GM21515 (cell line): ENCODE results near the gene NKAIN4.
"Not testable (repeated sequence)": the region's sequence is repeated elsewhere in the genome, so short reads cannot be mapped to it uniquely, and the experiment has no call there.

Experiments
- ATAC-seq: cut with Tn5 transposase; IDR thresholded peaks from one replicate; pipeline ENCODE4 v1.9.1; 2021; ENCODE audit not compliant: unreplicated experiment

Gene NKAIN4

DNA sequence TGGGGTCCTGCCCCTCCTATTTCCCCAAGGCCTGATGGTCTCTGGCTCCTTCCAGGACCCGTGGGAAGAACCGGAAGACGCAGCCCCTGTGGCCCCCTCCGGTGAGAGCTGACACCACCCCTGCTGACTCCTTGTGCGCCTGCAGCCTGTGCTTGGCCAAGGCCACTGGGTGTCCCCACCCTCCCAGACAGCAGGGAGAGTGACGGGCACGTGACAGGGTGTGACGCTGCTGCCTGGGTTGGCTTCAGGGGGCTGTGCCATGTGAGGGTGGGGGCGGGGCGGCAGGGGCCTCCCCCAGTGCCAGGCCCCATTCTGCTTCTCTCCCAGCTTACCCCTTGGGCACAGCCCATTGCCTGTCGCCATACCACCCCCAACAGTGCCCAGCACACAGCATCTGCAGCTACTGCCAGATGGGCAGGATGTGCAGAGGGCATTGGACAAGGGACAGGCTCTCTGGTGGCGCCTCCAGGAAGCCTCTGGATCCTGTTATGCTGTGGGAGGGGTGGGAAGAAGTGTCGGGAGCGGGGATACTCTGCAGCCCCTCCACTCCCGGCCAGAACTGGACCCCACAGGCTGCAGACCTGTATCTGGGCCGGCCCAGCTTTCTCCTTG, 15.6 kb downstream of the NKAIN4 start:
- ATAC-seq: no peak

DNA sequence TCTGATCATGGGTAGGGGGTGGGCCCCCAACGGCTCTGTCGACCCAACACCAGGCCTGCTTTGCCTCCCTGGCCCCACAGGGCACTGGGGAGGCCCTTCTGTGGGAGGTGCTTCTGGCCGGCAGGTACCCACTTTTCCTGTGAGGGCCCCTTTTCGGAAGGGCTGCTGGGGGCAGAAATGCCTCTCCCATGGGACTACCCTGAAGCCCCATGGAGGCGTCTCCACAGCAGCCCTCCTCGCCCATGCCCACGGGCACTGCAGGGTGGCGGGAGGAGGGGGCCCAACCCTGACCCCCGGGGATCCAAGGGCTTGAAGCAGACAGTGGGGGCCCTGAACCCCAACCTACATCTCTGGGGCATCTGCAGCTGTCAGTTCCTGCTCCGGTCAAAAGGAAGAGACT, 16.2 kb downstream of the NKAIN4 start:
- no peak for ATAC-seq

DNA sequence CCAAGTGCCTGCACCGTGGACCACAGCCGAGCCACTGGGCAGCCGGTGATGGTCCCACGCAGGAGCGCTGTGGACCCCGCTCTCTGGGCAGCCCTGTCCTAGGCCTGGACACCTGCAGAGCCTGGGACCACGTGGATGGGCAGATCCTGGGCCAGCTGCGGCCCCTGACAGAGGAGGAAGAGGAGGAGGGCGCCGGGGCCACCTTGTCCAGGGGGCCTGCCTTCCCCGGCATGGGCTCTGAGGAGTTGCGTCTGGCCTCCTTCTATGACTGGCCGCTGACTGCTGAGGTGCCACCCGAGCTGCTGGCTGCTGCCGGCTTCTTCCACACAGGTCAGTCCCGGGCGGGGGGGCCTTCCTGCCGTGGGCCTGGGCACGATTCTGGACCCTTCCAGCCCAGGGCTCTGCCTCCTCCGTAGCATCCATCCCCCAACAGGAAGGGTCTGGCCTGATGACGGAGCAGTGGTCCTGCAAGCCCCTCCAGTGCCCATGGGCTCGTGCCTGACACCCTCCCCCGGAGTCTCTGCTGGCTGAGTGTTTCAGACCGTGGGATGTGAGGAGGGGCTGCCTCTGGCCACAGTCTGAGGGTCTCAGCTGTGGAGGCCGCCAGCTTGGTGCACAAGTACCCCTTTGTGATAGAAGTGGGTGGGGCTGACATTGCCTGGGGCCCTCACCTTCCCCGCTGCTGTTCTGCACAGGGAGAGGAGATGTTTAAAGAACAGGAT, 18.0 kb downstream of the NKAIN4 start:
- ATAC-seq: no peak

DNA sequence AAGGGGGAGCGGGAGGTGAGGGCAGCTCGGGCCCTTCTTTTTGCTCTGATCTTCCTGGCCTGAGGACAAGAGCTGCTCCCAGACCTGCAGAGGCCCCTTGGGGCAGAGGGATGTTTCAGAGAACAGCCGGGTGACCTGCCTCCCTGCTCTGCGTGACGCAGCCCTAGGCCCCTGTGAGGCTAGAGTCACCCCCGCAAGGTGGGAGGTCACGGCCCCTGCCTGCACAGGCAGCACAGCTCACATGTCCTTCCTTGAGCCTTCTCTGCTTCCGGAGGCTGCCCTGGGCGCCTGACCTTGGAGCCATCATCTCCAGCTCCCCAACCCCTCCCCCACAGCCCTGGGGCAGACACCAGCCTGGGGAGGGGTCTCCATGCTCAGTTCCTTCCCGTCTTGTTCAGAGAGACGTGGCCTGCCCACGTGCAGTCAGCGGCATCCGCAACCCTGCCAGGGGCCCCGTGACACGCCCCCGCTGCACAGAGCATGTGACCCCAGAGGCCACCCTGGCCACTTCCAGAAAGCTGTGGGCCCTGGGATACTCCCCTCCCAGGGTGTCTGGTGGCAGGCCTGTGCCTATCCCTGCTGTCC, 18.8 kb downstream of the NKAIN4 start, which contains the start of gene BIRC7:
Gene BIRC7, plus strand, starts transcription at position 507 of the 585 bp plus-strand sequence. CDS start 192 bp downstream, outside the sequence.
- no peak for ATAC-seq

DNA sequence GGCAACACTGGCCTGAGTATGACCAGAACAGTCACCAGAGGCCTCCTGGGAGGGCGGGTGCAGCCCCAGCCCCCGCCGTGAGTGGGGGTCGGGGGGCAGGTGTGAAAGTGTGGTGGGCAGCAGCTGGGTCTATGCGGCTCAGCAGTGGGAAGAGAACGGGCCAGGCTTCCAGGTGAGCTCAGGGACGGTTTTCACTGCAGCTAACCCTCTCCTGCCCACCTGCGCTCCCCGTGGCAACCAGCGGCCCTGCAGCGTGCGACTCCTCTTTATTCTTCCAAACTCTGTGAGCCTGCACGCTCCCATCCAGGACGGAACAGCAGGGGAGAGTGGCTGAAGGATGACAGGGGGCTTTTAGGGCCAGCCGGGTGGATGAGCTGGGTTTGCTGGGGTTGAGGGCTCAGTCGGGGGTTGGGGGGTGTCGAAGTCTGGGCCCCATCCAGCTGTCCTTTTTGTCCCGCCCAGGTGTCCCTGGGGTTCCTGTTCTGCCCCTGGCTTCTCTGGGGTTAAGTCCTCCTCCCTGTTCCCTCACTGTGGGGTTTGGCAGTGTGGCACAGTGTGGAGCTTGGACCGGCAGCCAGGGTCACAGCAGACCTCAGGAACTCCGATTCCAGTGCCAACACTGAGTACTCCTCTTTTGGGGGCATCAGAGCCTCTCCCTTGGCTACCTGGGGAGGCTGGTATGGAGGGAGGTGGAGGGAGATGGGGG, 19.4 kb downstream of the NKAIN4 start:
- ATAC-seq: no peak

DNA sequence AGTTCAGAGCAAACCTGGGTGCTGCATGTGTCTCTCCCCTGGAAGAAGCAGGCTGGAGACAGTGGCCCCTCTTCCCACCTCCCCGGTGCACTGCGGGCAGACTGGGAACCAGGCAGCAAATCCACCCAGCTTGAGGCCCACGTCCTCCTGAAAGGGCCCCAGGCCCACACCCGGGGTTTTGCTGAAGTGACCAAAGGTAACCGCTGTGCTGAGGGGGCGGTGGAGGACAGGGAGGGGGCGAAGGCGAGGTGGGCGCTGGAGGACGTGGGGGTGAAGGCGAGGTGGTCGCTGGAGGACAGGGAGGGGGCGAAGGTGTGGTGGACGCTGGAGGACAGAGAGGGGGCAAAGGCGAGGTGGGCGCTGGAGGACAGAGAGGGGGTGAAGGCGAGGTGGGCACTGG, 20.3 kb downstream of the NKAIN4 start:
- ATAC-seq: no peak

DNA sequence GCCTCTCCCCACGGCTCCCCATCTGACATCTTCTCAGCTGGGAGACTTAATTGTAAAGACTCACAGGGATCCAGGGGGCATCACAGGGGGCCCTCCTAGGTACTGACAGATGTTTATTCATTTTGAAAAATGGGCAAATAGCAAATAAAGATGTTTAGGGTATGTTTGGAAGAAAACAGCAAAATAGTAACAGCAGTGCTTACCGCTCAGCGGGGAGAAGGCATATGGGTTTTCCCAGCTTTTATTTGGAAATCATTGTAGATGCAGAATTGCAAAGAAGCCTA, 21.3 kb downstream of the NKAIN4 start:
- no peak for ATAC-seq

DNA sequence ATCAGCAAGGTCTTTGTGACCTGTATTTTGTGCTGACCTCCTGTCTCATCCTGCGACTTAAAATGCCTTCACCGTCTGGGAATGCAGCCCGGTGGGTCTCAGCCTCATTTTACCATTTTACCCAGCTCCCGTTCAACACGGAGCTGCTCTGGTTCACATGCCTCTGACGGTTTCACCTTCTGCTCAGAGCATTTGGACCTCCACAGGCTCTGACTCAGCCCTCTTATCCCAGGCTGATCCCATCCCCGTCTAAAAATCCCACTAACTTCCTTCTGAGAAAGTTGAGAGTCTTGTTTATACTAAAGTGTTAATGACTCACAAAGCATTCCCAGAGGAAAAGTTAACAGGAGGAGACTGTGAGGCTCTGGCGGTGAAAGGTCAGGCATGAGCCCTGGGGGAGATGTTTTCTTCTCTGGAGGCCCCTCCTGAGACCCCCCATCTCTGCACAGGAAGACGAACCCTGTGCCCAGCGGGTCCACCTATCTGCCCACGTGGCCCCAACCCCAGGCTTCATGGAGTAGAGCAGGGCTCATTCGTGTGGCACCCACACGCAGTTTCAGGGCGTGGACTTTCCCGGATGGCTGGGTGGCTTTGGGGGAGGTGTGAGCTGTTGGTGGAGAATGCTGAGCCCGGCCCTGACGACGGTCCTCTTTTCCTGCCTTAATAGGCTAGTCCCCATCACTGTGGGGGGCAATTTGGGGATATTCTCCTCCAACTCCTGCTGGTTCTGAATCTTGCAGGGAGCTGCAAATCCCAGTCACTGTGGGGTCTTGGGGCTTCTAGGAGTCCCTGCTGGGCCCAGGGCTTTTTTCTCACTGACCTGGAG, 21.8 kb downstream of the NKAIN4 start:
- ATAC-seq: no peak

DNA sequence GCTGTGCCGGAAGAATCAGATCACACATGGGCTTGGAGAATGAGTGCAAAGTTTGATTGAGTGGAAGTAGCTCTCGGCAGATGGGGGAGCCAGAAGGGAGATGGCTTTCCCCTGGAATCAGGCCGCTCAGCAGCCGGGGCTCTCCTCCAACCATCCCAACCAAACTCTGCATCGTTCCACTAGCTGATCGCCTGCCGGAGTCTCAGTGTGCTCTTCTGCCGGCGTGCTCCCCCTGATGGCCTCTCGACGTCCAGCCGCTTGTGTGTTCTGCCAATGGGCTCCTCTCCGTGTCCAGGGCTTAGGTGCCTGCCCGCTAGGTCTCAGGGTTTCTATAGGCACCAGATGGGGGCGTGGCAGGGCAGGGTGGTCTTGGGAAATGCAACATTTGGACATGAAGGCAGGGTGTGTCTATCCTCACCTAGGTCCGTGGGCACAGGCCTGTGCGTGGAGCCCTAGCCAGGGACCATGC, 23.4 kb downstream of the NKAIN4 start:
- ATAC-seq: no peak

DNA sequence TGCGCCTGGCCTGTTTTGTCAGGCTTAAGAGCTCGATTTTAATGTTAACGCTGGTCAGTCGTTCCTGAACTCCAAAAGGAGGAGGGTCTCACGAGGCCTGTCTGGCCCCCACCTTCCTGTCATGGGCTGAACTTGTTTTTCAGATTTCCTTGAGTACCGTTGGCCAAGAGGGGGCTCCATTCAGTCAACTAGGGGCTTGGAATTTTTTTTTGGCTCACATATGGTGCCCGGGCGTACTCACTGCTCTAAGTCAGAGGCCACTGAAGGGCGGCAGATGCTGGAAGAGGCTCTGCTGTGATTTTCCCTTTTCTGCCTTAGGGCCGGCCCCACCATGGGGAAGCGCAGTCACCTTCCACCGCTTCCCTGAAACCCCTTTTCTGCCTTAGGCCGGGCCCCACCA, 25.5 kb downstream of the NKAIN4 start:
- no peak for ATAC-seq

DNA sequence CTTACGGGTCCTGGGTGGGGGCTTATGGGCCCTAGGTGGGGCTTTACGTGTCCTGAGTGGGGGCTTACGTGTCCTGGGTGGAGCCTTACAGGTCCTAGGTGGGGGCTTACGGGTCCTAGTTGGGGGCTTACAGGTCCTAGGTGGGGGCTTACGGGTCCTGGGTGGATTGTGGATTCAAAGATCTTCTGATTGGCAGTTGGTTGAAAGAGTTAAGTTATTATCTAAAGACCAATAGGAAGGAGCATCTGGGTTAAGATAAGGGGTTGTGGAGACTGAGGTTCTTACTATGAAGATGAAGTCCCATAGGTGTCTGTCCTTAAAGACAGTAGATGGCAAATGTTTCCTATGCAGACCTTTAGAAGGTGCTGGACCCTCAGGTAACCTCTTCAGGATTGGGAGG, 27.0 kb downstream of the NKAIN4 start:
- no peak for ATAC-seq

DNA sequence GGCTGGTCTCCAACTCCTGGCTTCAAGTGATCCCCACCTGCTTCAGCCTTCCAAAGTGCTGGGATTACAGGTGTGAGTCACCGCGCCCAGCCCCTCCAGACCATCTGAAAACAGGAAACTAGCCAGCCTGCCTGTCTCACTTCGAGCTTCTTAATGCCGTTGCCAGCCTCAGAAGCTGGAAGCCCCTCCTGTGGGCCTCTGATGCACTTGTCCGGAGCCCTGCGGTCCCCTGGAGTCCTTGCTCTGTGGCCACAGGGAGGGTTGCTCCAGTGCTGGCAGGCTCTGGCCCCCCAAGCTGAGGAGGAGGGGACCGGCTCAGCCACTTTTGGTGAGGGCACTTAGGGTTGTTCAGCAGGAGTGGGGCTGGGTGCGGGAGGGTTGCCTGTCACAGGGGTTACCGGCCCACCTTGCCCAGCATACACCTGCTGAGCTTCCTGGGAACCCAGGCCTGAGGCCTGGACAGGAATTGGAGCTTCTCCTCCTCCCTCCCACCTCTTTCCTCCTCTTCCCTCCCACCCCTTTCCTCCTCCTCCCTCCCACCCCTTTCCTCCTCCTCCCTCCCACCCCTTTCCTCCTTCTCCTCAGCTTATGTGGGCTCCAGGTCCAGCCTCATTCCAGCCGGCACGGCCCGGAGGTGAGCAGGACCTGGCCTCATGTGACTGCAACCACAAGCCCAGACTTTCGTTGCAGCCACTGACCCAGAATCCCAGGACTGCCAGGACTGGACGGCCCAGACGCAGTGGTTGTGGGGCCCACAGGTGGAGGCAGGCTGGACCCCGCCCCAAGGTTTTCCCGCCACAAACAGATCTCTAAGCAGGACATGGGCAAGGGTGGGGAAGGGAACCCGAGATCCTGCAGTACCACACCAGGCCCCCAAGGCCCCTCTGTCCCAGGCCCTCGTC, 28.0 kb downstream of the NKAIN4 start:
- no peak for ATAC-seq

DNA sequence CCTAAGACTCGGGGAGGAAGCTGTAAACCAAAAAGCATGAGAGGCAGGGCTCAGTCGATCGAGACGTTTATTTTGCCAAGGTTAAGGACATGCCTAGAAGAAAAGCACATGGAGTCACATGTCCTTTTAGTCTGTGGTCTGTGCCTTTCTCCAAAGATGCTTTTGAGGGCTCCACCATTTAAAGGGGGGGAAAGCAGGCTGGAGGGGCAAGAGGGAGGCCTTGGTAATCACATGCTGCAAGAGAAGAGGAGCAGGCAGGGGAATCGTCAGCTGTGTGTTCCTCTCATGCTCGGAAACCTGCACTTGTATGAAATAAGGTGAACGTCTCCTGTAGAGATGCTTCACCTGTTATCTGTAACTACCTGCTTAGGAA, 29.2 kb downstream of the NKAIN4 start:
- no peak for ATAC-seq

DNA sequence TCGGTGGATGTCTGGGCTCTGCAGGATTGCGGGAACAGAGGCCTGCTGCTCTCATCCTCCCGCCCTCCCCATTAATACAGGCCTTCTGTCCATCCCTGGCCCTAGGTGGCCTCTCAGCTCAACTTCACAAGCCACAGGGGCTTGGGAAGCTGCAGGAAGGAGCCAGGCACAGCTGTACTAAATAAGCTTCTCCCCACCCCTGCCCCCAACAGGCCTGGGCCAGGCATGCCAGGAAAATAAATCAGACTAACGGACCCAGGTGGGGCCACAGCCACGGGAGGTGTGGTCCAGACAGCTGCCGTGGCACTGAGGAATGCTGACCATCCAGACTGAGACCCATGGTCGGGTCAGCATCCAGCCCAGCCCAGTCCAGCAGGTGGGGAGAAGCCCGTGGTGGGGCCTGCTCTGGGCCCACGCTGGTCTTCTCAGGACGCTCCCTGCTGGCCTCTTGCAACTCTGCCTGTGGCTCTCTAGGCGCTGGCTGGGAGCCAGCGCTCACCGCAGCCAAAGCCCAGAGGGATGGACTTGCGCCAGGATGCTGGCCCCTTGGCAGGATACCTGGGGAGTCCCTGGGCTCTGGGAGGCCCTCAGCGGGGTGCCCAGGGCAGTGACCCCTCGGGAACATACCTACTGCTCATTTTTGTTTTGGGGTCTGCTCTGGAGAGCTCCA, 29.7 kb downstream of the NKAIN4 start:
- ATAC-seq: no peak

DNA sequence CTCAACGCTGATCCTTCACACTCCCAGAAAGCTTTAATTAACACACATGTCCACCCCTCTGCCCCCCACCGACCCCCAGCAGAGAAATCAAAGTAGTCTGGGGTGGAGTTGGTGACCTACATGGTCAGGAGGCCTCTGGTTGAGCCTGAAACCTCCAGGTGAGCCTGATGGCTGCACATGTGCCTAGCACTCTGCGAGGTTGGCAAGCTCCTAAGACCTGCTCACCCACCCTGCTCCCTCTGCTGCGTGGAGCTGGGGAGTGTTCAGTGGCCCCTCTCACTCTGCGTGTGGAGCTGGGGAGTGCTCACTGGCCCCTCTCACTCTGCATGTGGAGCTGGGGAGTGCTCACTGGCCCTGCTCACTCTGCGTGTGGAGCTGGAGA, 30.4 kb downstream of the NKAIN4 start:
- ATAC-seq: no peak

DNA sequence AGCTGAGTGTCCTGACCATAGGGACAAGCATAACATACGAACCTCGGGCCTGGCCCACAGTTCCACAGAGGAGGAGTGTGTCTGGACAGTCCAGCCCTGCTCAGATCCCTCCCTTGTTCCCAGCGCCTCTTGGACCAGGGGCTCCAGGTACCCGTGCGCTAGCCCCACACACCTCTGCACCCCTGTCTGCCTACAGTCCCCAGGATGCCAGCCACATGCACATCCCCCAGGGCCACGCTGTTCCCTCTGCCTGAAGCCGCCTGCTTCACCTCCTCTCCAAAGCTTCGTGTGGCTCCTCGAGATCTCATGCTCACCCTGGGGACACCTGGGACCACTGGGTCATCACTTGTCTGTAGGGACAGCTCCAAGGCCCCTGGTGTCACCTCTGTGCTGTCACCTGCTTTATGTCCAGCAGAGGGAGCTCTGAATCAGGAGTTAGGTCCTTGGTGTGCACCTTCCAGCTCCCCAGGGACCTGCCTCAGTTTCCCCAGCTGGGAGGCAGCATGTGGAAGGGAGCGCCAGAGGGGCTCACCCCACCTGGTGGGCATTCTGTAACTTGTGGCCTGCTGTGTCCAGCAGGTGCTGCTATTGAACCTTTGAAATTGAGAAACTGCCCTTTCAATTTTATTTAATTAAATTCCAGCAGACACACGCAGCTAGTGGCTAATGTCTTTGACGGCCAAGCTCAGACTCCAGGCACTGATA, 31.0 kb downstream of the NKAIN4 start:
- ATAC-seq: no peak

DNA sequence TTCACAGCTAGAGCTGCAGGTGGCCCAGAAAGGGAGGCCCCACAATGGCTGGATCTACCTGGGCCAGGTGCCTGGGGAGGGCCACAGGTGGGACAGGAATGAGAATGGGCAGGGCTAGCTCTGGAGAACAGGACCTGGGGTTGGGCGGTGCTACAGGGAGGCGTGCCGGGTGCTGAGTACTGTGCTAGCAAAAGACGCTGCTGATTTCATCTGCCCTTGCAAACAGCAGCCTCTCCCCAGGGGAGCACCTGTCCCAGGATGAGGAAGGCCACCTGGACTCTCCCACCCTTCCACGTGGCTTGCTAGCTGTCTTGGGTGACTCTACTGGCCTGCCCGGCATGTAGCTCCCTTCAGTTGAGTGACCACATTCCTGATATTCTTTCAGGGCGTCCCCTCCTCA, 31.7 kb downstream of the NKAIN4 start:
- no peak for ATAC-seq

DNA sequence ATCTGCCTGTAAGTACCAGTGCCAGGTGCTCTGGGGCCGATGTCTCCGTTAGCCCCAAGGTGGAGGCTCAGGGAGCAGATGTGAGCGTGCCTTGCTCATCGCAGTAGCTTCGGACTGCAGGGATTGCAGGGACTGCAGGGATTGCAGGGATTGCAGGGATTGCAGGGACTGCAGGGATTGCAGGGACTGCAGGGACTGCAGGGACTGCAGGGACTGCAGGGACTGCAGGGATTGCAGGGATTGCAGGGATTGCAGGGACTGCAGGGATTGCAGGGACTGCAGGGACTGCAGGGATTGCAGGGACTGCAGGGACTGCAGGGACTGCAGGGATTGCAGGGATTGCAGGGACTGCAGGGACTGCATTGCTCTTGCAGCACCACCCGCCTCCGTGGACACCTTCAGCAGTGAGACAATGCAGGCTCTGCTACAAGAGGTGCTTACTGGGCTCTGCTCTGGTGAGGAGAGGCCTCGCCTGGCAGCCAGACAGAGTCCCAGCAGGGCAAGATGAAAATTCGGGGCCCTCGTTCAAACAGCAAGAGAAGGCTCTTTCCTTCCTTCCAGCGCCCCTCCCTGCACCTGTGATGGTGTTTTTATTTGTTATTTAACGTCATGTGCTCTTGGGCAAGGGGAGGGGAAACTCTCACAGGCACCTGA, 32.7 kb downstream of the NKAIN4 start:
- not testable (repeated sequence) for ATAC-seq
